NCI-H1930 (cell line): ENCODE measurements around the gene NDUFS6.
A peak's percentile ranks its signal among the peaks of the same experiment; 100 is the strongest.

Source experiments
- DNase-seq, 2 experiments: peaks; one replicate each; lab custom pipeline; 2025; lab: John Stamatoyannopoulos, UW

Gene NDUFS6

DNA sequence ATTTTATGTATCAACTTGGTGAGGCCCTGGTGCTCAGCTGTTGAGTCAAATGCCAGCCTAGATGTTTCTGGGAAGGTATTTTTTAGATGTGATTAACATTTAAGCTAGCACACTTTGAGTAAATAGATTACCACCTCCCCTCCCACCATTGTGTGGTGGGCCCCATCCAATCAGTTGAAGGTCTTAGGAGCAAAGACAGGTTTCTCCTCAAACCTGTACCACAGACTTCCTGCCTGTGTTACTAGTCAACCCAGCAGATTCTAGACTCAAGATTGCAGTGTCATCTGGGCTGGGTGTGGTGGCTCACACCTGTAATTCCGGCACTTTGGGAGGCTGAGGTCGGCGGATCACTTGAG, 35.3 kb upstream of the NDUFS6 start:
- no peak for DNase-seq

DNA sequence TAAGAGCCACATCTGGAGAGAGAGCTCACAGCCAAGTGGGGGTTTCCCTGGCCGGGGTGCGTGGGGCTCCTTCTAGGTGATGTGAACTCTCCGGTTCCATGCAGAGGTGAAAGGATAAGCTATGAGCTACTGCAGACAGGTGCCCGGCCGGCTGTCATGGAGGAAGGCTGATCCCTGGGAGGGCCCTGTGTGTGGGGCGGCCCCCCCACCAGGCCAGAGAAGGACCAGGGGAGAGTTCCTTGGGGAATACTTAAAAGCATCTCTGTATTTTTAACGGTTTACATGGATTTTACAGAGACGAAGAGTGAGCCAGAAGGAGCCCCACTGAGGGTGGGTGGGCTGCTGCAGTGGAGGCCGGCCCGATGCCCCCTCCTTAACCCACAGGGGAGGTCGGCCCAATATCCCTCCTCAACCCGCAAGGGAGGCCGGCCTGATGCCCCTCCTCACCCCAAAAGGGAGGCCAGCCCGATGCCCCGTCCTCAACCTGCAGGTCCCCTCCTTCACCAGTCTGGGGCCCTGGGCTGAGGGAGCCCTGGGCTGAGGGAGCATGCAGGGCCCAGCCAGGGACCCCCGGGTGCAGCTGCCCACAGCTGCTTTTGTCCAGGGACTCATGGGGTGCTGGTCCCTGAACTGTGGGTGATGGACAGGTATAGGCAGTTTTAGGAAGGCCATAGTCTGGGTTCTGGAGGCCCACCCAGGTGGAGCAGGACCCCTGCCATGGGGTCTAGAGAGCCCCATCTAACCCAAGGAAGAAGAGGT, 33.5 kb upstream of the NDUFS6 start:
- DNase-seq, result no peak

DNA sequence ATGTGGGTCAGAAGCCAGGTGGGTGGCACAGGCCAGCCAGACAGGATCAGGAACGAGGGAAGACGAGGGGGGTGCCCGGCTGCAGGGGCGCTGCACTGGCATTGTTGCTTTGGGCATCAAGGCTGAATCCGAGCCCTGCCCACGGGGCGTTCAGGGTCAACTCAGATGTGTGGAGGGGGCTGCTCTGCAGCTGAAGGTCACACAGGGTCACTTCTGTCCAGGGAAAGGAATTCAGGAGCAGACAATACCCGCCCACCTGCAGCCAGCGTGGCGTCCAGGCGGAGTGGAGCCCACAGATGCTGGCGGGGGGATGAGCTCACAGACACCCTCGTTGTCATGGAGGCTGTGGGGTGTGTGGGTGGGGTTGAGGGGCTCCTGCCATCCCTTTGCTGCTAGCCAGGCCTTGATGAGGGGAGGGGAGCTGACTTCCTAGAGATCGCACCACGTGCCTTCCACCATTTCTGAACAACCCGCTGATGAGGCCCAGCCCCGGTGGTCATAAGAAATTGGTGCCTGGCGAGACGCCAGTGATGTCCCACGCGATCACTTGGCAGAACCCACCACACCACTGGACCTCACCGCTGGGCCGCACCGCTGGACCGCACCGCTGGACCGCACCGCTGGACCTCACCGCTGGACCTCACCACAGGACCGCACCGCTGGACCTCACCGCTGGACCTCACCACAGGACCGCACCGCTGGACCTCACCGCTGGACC, 32.8 kb upstream of the NDUFS6 start:
- no peak for DNase-seq

DNA sequence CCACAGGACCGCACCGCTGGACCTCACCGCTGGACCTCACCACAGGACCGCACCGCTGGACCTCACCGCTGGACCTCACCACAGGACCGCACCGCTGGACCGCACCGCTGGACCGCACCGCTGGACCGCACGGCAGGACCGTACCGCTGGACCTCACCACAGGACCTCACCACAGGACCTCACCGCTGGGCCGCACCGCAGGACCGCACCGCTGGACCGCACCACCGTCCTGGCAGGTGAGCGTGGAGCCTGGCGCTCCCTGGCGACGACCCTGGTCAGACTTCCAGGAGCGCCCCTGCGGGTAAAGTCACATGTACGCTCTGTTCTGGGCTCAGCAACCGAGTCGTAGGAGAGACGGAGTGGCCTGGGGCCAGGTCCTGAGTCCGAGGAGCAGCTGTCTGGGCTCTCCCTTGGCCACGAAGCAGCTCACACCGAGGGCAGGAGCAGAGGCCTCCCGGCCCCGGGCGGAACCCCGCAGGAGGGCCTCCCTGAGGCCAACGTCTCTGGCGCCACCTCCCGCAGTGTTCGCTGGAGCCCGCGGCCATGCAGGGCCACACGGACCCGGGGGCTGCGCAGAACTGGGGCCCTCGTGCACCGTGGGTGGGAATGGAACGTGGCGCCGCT, 32.1 kb upstream of the NDUFS6 start:
- DNase-seq, result no peak

DNA sequence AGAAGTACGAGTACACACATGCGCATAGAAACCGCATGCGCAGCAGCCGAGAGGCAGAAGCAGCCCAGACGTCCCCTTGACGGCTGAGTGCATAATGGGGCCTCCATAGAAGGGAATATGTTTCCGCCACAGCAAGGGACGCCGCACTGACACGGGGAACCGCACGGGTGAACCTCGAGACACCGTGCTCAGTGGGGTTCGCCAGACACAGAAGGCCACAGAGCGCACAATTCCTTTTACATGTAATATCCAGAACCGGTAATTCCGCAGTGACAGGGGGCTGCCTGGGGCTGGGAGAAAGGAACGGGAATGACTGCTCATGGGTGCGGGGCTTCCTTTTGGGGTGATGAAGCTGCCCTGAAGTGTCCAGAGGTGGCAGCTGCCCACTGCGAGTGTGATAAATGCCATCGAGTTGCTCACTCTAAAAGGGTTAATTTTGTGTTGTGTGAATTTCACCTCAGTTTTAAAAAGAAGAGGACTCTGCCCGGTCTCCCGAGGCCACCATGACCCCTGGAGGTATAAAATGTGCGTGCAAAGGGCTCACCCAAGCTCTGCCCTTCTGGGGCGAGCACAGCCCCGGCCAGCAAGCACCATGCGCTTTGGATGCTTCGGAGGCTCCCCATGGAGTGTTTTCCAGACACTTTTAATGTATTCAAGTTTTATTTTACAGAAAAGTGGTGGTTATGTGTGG, 31.3 kb upstream of the NDUFS6 start:
- DNase-seq, result no peak

DNA sequence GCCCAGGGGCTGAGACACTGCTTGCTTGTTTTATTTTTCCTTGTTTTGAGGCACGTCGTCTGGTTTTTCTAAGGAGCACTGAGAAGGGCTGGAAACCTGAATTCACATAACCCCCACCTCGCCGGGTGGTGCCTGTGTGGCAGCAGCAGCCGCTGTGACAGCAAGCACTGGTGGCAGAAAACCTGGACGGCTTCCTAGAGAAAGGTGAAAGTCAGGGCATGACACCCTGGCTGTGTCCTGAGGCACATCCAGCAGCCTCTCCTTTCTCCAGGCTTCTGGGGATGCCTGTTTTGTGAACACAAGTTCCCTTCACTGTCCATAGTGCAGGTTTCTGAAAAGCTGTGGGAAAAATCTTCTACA, 30.8 kb upstream of the NDUFS6 start:
- DNase-seq, result no peak

DNA sequence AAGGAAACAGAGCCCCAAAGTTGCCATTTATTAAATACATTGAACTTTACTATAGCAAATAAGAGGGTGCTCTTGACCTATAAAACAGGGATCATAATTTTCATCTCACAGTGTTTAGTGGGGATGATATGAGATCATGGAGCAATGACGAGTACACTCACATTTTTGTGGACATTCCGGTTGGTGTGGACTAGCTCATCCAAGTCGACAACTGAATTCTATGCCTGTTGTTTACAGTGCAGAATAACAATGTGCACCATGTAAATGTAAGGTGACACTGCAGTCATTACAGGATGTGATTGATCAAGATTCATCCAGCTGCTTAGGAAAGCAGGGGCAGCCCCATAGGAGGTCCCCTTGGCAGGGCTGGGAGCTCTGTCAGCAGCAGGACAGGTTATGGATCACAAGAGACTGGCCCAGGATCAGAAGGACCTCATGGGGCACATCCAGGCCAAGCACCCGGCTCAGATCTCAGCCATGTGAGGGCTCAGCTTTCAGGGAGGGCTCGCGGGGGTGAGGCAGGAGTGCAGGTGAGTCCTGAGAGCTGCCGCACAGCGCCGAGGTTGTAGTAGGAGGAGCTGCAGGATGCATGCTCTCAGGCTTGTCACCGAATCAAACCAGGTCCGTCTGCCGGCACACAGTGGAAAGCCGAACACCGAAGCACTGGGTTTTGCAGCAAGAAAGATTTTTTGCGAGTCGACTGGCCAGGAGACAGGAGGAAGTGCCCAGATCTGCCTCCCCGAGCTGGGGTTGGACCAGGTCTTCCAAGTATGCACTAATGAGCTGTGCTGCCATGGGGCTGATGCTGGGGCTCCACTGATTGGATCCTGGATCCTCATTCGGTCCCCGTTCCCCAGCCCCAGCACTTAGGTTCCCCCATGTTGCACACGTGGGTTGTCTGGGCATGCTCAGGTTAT, 29.8 kb upstream of the NDUFS6 start:
- DNase-seq, result no peak

DNA sequence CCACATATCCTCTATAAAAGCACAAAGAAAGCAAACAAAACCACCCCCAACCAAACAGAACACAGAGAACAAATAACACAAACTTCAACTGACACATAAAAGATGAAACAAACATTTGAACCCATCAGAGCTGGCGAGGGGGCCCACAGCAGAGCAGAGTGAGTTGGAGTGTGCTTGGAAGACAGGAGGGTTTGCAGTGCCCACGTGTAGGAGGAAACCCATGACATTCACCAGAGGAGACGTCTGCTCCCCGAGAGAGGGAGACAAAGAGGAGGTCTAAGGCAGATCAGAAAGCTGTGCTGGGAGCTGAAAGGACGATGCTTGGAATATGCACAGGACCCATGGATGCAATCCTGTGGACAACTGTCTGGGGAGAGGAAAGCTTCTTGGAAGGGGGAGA, 28.6 kb upstream of the NDUFS6 start:
- DNase-seq, result peak in 1 of 2 experiments; percentile 20

DNA sequence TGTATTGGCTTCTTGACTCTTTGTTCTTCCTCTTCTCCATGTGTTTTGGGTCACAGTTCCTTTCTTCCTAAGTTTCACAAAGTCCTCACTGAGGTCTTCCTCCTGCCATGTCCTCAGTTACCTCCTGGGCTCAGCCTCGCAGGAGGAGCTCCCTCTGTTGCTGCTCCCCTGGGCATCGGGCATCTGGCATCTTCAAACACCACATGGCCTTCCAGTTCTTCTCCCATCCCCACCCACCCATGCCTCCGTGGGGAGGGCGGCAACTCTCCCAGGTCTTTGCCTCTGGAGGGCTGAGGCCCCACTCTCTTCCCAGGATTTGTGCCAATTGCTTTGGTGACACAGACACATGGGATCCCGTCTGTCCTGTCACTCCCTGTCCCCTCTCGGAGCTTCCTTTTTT, 24.4 kb upstream of the NDUFS6 start:
- DNase-seq, result no peak

DNA sequence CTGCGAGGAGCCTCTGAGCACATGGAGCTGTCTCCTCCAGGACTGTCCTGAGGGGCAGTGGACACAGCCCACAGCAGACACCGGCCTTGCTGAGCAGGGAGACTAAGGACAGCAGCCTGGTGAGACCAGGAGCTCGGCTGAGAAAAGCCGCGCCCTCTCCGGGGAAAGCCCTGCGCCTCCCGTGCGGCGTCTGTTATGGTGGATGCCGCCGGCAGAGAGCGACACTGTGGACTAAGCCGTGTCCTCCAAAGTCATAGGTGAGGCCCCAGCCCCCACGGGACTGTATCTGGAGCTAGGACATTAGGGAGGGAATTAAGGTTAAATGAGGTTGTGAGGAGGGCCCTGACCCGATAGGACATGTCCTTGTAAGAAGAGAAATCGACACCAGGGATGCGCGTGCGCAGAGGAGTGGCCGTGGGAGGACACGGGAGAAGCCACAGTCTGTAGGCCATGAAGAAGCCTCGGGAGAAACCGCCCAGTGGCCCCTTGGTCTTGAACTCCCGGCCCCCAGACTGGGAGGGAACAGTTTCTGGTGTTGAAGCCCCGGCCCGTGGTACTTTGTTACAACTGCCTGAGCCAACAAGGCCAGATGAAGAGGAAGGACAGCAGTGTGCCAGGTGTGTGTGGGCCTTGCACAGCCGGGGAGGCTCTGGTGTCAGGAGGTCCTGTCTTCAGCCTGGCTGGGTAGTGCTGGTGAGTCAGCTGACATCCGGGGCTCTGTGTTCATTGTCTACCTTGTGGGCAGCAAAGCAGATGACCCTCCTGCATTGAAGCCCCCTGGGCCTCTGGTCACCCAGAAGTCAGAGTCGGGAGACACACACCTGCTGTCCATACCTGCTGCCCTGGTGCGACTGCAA, 23.7 kb upstream of the NDUFS6 start:
- no peak for DNase-seq

DNA sequence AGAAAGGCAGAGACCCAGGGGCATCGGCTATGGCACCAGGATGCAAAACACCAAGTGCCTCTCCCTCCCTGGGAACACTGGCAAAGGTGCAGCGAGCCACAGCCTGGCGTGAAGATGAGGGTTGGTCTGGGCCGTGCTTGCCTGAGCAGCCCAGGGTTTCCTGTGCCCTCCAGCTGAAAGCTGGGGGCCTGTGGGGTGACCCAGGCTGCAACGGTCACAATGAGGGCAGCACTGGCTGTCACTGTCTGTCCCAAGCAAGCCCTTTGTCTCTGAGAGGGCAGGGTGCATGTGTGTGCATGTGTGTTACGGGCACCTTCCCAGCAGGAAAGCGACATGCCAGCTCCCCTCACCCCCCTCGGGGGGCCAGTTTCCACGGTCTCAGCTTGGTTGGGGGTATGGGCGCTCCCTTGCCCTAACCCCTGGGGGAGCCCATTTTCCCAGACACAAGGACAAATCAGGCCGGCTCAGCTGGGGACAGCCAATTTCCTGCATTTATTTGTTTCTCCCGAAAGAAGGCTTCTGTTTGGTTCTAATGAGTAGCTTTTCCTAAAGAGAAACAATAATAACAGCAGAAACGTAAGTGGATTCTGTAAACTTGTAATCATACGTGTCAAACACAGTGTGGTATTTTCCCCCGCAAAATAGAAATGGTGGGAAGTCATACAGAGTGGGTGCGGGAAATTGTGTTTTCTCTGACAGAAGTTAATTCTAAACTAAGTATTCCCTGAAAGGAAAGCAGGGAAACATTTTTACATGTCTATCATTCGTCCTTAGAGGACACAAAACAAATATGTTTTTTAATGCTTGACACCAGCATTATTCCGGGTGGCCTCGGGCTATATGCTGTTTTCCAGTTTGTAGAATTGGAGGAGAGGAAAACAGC, 22.8 kb upstream of the NDUFS6 start:
- DNase-seq, result no peak

DNA sequence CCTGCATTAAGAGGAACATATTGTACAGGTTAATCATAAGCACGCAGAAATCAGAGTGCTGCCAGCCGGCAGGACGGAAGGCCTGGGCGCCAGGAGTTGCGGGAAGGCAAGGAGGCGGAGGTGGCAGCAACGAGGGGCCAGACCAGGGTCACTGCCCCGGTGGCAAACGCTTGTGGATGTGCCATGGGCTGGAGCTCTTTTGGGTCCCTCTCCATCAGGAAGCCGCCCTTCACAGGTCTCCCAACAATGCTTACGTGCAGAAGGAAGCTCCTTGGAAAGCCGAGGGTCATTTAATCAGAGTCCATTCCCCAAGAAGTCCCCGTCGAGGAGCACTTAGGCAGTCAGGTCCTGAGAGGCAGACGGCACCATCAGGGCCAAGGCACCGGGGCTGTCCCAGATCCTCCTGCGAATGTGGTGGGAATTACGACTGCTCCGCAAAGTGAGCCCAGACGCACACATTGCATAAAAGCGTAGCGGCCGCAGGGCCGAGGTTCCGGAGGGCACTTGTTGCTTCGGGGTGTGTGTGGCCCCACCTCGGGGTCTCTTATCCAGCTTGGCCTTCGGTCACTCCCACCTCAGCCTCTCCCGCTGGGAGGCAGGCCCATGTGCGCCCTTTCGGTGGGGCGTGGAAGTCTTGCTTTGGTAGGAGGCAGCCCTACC, 22.1 kb upstream of the NDUFS6 start:
- DNase-seq, result no peak

DNA sequence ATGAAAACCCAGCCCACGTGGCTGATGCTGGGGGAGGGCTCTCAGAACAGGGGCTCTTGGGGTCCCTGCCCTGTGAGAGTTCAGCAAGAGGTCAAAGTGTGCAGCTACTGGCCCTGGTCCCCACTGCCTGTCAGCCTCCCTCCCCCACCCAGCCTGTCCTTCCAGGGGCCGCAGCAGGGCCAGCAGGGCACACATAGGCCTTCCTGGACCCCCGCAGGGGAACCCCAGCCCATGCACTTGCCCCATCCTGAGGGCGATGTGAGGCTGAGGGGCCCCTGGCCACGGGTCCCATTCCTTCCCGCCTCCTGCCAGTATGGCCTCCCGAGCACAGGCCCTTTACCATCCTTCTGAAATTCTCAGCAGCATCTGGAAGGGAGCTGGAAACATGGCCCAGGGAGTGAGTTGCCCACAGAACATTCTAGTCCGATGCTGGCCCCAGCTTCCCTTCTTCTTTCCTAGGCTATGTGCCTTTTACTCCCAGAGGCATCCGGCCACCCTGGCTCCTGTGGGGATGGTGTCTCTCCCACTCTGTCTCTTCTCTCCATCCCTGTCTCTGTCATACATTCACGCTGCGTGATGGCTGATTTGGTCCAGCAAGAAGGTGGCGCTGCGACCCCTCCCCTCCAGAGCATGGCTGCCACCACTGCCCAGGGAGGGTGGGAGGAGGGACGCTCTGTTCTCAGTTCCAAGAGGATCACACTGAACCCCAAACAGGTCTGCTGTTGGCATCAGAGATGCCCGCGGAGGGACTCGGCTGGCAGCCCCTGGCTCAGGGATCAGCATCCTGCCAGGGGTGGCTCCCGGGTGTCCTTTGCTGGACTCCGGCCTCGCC, 21.2 kb upstream of the NDUFS6 start:
- no peak for DNase-seq

DNA sequence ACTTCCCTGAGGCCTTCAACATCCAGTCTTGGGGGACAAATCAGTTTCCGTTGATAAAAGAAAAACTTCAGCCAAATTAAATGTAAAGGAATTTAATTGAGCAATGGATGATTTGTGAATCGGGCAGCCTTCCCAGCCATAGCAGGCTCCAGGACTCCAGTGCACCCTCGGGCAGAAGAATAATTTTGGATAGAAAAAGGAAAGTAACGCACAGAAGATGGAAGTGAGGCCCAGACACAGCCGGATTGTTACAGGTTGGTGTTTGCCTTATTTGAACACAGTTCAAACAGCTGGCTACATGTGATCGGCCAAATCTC, 20.6 kb upstream of the NDUFS6 start:
- no peak for DNase-seq

DNA sequence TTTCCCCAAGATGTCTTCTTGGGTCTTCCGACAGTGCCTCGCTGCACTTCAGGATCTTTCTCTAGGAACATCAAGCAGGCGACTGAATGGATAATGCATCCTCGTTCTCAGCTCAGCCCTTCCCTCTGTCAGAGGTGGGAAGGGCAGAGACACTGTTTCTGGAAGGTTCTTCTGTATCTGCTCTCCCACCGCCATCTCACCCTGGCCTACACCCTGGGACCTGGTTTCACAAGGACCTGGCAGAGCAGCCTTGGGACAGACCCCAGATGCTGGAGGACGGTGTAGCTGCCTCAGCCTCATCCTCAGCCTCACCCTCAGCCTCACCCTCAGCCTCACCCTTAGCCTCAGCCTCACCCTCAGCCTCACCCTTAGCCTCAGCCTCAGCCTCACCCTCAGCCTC, 20.1 kb upstream of the NDUFS6 start:
- DNase-seq, result no peak

DNA sequence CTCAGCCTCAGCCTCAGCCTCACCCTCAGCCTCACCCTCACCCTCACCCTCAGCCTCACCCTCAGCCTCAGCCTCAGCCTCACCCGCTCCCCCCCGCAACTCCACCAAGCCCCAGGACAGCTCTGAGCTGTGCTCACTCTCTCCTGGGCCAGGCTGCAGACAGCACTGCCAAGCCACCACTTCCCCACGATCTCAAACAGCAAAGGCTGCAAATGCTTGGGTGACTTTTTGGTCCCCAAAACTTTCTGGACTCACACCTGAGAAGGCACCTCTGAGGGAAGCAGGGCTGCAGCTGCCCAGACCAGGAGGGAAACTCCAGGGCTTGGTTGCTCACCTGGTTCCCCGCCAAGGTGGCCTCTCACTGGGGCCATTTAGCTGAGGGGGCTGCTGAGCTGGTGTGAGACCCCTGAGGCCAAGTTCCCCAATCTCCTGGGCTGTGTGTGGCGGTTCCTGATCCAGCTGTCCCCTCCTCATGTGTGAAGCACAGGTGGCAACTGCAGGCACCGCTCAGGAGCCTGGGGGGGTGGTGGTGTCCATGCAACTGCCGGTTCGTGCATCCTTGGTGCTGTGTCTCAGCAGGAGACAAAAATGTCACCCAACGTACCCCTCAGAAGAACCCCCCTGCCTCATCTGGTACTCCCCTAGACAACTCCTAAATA, 19.4 kb upstream of the NDUFS6 start:
- DNase-seq, result no peak

DNA sequence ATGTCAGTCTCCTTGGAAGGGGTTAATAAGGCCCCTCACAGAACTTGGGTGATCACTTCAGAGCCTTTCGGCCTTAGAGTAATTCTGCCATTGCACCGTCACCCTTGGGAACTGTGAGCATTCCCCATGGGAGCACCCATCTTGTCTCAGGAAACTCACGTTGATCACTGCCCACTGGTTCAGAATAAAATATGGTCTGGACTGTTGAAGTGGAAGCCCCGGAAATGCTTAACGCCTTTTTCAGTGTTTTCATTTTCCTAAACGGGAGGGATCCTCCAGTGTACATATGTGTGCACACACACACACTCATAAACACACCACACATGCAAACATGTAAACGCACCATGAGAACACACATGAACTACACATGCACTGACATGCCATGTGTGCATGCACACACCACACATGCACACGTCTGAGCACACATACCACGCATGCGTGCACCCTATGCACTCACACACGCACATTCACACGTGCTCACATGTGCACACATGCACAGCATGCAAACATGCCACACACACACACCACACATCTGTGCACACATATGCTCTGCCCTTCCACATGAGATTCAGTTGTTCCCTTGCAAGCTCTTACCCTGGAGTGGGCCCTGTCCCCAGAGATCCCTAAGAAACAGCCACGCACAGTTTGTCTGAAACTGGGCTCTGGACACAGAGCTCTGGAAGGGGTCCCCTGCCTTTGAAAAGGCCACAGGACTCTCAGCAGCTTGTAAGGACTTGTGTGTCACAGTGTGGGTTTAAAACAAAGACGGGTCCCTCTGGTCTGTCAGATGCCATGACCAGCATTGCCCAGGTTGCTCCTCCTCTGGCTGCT, 18.6 kb upstream of the NDUFS6 start:
- DNase-seq, result no peak
